ENCODE data around the gene LARGE2. TPM values are rescaled to one million over a fixed set of nuclear protein-coding genes. Genes with fewer than 3 reads are reported as not detected.

Gene LARGE2
- total RNA-seq (not detected), polyA plus RNA-seq (under 1 TPM in 1 of 3 donors, not detected in 2; 0.13 TPM)
- long read RNA-seq, donor 1: 0 reads
- long read RNA-seq, donor 2: 0 reads

DNA sequence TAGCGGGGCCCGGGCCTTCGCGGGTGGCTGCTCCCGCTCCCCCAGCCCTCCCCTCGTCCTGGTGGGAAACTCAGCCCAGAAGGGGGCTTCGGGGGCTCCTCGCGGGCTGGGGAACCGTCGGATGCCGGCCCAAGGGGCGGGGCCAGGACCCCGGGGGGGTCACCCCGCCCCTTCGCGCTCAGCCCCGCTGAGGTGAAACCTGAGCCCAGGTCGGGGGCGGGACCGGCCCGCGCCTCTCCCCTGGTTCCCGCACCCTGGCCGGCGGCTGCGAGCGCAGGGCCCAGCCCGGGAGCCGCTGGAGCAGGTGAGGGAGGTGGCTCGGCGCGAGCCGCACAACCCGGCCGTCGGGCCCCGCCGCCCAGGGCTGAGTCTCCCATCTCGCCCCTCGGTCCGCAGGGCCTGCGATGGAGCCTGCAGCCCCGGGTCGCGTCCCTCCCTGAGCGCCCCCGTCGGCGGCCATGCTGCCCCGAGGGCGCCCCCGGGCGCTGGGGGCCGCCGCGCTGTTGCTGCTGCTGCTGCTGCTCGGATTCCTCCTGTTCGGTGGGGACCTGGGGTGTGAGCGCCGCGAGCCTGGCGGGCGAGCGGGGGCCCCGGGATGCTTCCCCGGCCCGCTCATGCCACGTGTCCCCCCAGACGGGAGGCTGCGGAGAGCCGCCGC, at the start of gene LARGE2:
Gene LARGE2, plus strand, starts transcription at position 232 of the 658 bp plus-strand sequence. Its CDS starts 227 bp downstream, at position 459.
- ATAC-seq: no peak
- Histone ChIP-seq H3K36me3 (ENCODE audit: insufficient read depth in 1 of 2, low read depth in 1 of 2) (no peaks in the 10 kb centered on the region), H3K4me3 (peak within 1 kb of the TSS; percentile 52), H3K4me1 (peaks cover 6% of the 10 kb centered on the region), H3K27ac (no peak within 1 kb of the TSS), H3K9me3 (no peaks in the 10 kb centered on the region), H3K27me3 (ENCODE audit: insufficient read depth in 3 of 3, low read length in 2 of 3) (peaks cover 0 to 34% (median 13%) of the 10 kb centered on the region in 3 donors)
- TF ChIP-seq, protein P1, sequence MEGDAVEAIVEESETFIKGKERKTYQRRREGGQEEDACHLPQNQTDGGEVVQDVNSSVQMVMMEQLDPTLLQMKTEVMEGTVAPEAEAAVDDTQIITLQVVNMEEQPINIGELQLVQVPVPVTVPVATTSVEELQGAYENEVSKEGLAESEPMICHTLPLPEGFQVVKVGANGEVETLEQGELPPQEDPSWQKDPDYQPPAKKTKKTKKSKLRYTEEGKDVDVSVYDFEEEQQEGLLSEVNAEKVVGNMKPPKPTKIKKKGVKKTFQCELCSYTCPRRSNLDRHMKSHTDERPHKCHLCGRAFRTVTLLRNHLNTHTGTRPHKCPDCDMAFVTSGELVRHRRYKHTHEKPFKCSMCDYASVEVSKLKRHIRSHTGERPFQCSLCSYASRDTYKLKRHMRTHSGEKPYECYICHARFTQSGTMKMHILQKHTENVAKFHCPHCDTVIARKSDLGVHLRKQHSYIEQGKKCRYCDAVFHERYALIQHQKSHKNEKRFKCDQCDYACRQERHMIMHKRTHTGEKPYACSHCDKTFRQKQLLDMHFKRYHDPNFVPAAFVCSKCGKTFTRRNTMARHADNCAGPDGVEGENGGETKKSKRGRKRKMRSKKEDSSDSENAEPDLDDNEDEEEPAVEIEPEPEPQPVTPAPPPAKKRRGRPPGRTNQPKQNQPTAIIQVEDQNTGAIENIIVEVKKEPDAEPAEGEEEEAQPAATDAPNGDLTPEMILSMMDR (IDR thresholded peaks at IDR 0.05): no peak
- WGBS, 3 donors: 0 to 2% (median 1%) methylated on average over 25 to 72 of the region's 73 CpGs
- peak in 1 of 2 donors; percentile 52 for DNase-seq
- intact Hi-C loops (cut with DNase I): no loop called here

DNA sequence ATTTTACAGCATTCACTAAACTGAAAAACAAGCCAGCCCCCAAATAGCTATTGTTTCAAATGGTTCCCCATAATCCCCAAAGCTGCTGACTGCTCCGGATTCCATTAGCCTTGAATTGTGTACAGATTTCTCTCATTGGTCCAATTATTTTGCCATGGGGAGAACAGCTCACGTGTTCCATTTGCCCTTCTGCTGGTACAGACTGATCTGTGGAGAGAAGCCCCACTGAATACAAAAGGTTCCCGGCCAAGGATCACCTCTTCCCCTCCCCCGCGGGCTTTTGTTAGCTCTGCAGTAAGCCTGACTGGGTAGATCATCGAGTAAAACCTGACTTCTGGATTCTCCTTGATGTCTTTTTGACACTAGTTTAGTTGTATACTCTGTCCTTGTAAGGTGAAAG, 46.1 kb upstream of the LARGE2 start:
- H3K27ac ChIP-seq: no peak overlapping the region

DNA sequence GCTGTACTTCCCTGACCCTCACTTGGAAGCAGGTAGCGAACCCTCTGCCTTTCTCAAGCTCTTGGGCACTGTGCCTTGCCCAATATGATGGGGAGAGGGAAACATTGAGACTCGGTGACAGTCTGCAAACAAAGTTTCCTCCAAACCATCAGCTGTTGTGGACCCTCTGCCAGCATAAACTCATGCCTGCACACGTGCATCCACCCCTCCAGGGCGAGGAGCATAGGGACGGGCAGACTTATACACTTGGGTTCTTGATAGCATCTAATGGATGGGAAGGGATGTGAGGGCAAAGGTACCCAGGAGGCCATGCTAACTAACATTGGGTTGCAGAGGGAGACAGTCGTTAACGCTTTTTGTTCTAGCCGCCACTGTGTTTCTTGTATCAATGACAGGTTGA, 45.2 kb upstream of the LARGE2 start:
- Histone ChIP-seq H3K4me1 (no peaks in the 10 kb centered on the region), H3K4me3 (no peak overlapping the region), H3K36me3 (ENCODE audit: insufficient read depth in 1 of 2, low read depth in 1 of 2) (peaks cover 2 to 97% of the 10 kb centered on the region in 2 donors), H3K9me3 (no peaks in the 10 kb centered on the region), H3K27ac (no peak overlapping the region), H3K27me3 (ENCODE audit: insufficient read depth in 3 of 3, low read length in 2 of 3) (no peaks in the 10 kb centered on the region)
- ATAC-seq: no peak
- DNase-seq: no peak
- TF ChIP-seq, protein P1 (IDR thresholded peaks at IDR 0.05): no peak
- intact Hi-C loops (cut with DNase I): loop anchor here in 1 of 2 donors (10.0 kb wide), 1 partner anchor 228 kb away; no protein-coding TSS in a partner anchor
- 81 to 84% (median 82%) methylated on average over 8 of the region's 8 CpGs for WGBS, 3 donors

More for the DNA sequence above, 46.1 kb upstream of the LARGE2 start:
- WGBS, 3 donors: 54 to 66% (median 59%) methylated on average over 6 of the region's 6 CpGs
- TF ChIP-seq, protein P1 (IDR thresholded peaks at IDR 0.05): no peak
- no peak overlapping the region for H3K4me3 ChIP-seq
- no peaks in the 10 kb centered on the region for H3K27me3 ChIP-seq (ENCODE audit: insufficient read depth in 3 of 3, low read length in 2 of 3)
- no peaks in the 10 kb centered on the region for H3K4me1 ChIP-seq
- H3K9me3 ChIP-seq: no peaks in the 10 kb centered on the region
- no peak for ATAC-seq
- DNase-seq: no peak
- intact Hi-C loops (cut with DNase I): loop anchor here in 1 of 2 donors (10.0 kb wide), 1 partner anchor 228 kb away; no protein-coding TSS in a partner anchor
- peaks cover 2 to 97% of the 10 kb centered on the region in 2 donors for H3K36me3 ChIP-seq (ENCODE audit: insufficient read depth in 1 of 2, low read depth in 1 of 2)

DNA sequence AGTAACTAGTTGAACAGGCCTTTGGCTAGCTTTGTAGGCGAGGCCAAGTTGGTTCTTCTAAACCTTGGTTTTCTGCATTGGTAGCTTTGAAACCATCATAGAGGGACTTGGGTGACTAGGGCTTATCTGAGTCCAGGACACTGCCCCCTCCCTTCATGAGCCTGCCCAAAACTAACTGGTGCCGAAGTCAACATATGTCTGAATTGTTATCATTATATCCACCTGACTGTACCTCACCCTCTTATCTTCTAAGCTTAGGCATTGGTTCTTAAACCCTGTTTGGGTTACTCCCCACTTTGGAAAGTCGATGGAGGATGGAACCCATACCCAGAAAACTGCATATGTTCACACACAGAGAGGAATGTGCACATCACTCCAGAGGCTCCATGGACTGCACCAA, 44.6 kb upstream of the LARGE2 start:
- no peak overlapping the region for H3K4me3 ChIP-seq
- DNase-seq (no peak), ATAC-seq (no peak)
- peaks cover 2 to 95% of the 10 kb centered on the region in 2 donors for H3K36me3 ChIP-seq (ENCODE audit: insufficient read depth in 1 of 2, low read depth in 1 of 2)
- TF ChIP-seq, protein P1 (IDR thresholded peaks at IDR 0.05): no peak
- no peaks in the 10 kb centered on the region for H3K27me3 ChIP-seq (ENCODE audit: insufficient read depth in 3 of 3, low read length in 2 of 3)
- no peak overlapping the region for H3K27ac ChIP-seq
- H3K9me3 ChIP-seq: no peaks in the 10 kb centered on the region
- no peaks in the 10 kb centered on the region for H3K4me1 ChIP-seq
- WGBS, 3 donors: 93 to 94% (median 93%) methylated on average over 3 of the region's 3 CpGs
- intact Hi-C loops (cut with DNase I): loop anchor here in 1 of 2 donors (10.0 kb wide), 1 partner anchor 227 kb away; no protein-coding TSS in a partner anchor

Measured in psoas muscle (tissue), 8 donors.